ACC112 (cell line): ENCODE data around the gene CATSPER1.

Experiments
- H2AFZ ChIP-seq: fragments of 200-600 bp; sonication (generic); one replicate; pipeline ENCODE4 v1.6.0; 2017; ENCODE audit warnings: antibody characterized with exemption, low read length; ENCODE audit not compliant: unreplicated experiment
- H3K27ac ChIP-seq: fragments of 200-600 bp; sonication (generic); 2 replicates; pipeline ENCODE4 v1.5.1; 2014; ENCODE audit warnings: low read depth, mild to moderate bottlenecking, antibody characterized with exemption, low read length, moderate library complexity
- H3K27me3 ChIP-seq: fragments of 200-600 bp; sonication (generic); 2 replicates; pipeline ENCODE4 v1.6.1; 2014; ENCODE audit warnings: mild to moderate bottlenecking, antibody characterized with exemption, low read length, moderate library complexity, mixed read lengths; ENCODE audit not compliant: insufficient read depth
- H3K36me3 ChIP-seq: fragments of 200-600 bp; sonication (generic); 2 replicates; pipeline ENCODE4 v1.6.1; 2016; ENCODE audit warnings: mild to moderate bottlenecking, antibody characterized with exemption, low read length, moderate library complexity, mixed read lengths; ENCODE audit not compliant: insufficient read depth
- H3K4me1 ChIP-seq: fragments of 200-600 bp; sonication (generic); one replicate; pipeline ENCODE4 v1.6.1; 2016; ENCODE audit warnings: low read length, mixed read lengths; ENCODE audit not compliant: insufficient read depth, unreplicated experiment, control insufficient read depth
- H3K4me3 ChIP-seq: fragments of 200-600 bp; sonication (generic); 2 replicates; pipeline ENCODE4 v1.5.1; 2014; ENCODE audit warnings: mild to moderate bottlenecking, low read depth, low read length
- H3K79me2 ChIP-seq: fragments of 200-600 bp; sonication (generic); one replicate; pipeline ENCODE4 v1.6.0; 2016; ENCODE audit warnings: low read length; ENCODE audit not compliant: control insufficient read depth, unreplicated experiment, insufficient read depth

CATSPER1 gene

GRCh38 chr11:66017321-66017720, 9.0 kb downstream of the CATSPER1 start:
- H3K4me1 ChIP-seq, result peaks cover 52% of the 10 kb centered on the region
- no peaks in the 10 kb centered on the region for H3K36me3 ChIP-seq
- no peaks in the 10 kb centered on the region for H3K27me3 ChIP-seq
- peaks cover 2% of the 10 kb centered on the region for H3K79me2 ChIP-seq
- no peak overlapping the region for H3K4me3 ChIP-seq
- H3K27ac ChIP-seq, result no peak overlapping the region
- H2AFZ ChIP-seq, result no peak overlapping the region

GRCh38 chr11:66016793-66017177, 9.5 kb downstream of the CATSPER1 start:
- peaks cover 2% of the 10 kb centered on the region for H3K79me2 ChIP-seq
- H3K4me3 ChIP-seq, result no peak overlapping the region
- H3K36me3 ChIP-seq, result no peaks in the 10 kb centered on the region
- H3K27me3 ChIP-seq, result 0 out of 2 replicates have a peak, but pooled peaks cover under 1% of the 10 kb centered on the region
- peaks cover 52% of the 10 kb centered on the region for H3K4me1 ChIP-seq
- H3K27ac ChIP-seq, result no peak overlapping the region
- no peak overlapping the region for H2AFZ ChIP-seq

- H3K27ac ChIP-seq, result peak overlapping the region; percentile 79
- peaks cover 4% of the 10 kb centered on the region; the same call in 1 of the 2 replicates for H3K27me3 ChIP-seq
- H3K4me3 ChIP-seq, result no peak overlapping the region
- peaks cover 46% of the 10 kb centered on the region for H3K4me1 ChIP-seq
- H2AFZ ChIP-seq, result no peak overlapping the region
- no peaks in the 10 kb centered on the region for H3K36me3 ChIP-seq
- peaks cover 2% of the 10 kb centered on the region for H3K79me2 ChIP-seq
Measured at GRCh38 chr11:66015936-66016792, 10.1 kb downstream of the CATSPER1 start.

GRCh38 chr11:66015454-66015881, 10.8 kb downstream of the CATSPER1 start:
- Histone ChIP-seq H3K79me2 (peaks cover 2% of the 10 kb centered on the region), H3K27ac (peak overlapping the region; percentile 79), H3K4me1 (peaks cover 39% of the 10 kb centered on the region), H2AFZ (no peak overlapping the region), H3K4me3 (no peak overlapping the region), H3K27me3 (peaks cover 4% of the 10 kb centered on the region; the same call in 1 of the 2 replicates), H3K36me3 (no peaks in the 10 kb centered on the region)

GRCh38 chr11:66014804-66015453, 11.3 kb downstream of the CATSPER1 start:
- Histone ChIP-seq H3K79me2 (peaks cover 2% of the 10 kb centered on the region), H3K27ac (peak overlapping the region; percentile 79), H3K4me3 (no peak overlapping the region), H3K36me3 (no peaks in the 10 kb centered on the region), H3K4me1 (peaks cover 33% of the 10 kb centered on the region), H2AFZ (no peak overlapping the region), H3K27me3 (peaks cover 4% of the 10 kb centered on the region; the same call in 1 of the 2 replicates)

- Histone ChIP-seq H3K27me3 (peaks cover 4% of the 10 kb centered on the region; the same call in 1 of the 2 replicates), H3K36me3 (no peaks in the 10 kb centered on the region), H3K27ac (no peak overlapping the region), H3K4me1 (peaks cover 34% of the 10 kb centered on the region), H3K4me3 (no peak overlapping the region), H3K79me2 (peaks cover 2% of the 10 kb centered on the region), H2AFZ (no peak overlapping the region)
Measured at GRCh38 chr11:66013762-66014100, 12.5 kb downstream of the CATSPER1 start.

GRCh38 chr11:66012946-66013761, 13.1 kb downstream of the CATSPER1 start:
- Histone ChIP-seq H3K36me3 (no peaks in the 10 kb centered on the region), H3K4me3 (no peak overlapping the region), H3K27me3 (peaks cover 4% of the 10 kb centered on the region; the same call in 1 of the 2 replicates), H3K79me2 (peaks cover 2% of the 10 kb centered on the region), H3K4me1 (peaks cover 37% of the 10 kb centered on the region), H2AFZ (no peak overlapping the region), H3K27ac (no peak overlapping the region)

GRCh38 chr11:66012371-66012945, 13.8 kb downstream of the CATSPER1 start:
- no peaks in the 10 kb centered on the region for H3K36me3 ChIP-seq
- peaks cover 4% of the 10 kb centered on the region; the same call in 1 of the 2 replicates for H3K27me3 ChIP-seq
- H3K4me1 ChIP-seq, result peaks cover 37% of the 10 kb centered on the region
- H3K79me2 ChIP-seq, result peaks cover 2% of the 10 kb centered on the region
- no peak overlapping the region for H2AFZ ChIP-seq
- no peak overlapping the region for H3K4me3 ChIP-seq
- H3K27ac ChIP-seq, result no peak overlapping the region

- H3K4me3 ChIP-seq, result no peak within 1 kb of the TSS
- peak within 1 kb of the TSS; percentile 6 for H2AFZ ChIP-seq
- no peaks in the 10 kb centered on the region for H3K36me3 ChIP-seq
- H3K4me1 ChIP-seq, result peaks cover 41% of the 10 kb centered on the region
- peaks cover 2% of the 10 kb centered on the region for H3K79me2 ChIP-seq
- H3K27ac ChIP-seq, result no peak within 1 kb of the TSS
- peaks cover 4% of the 10 kb centered on the region; the same call in 1 of the 2 replicates for H3K27me3 ChIP-seq
Measured at GRCh38 chr11:66011785-66012303, 14.4 kb downstream of the CATSPER1 start, which contains the start of gene CST6. Gene CST6, plus strand, starts transcription at chr11:66012008. Its CDS starts 37 bp downstream, at chr11:66012045.
